Left ventricle myocardium superior (tissue), 1 donor: ENCODE measurements around the gene SH3RF2. TPM values are rescaled to one million over a fixed set of nuclear protein-coding genes. Genes with fewer than 3 reads are reported as not detected.
"Not testable (repeated sequence)": the region's sequence is repeated elsewhere in the genome, so short reads cannot be mapped to it uniquely, and the experiment has no call there.

ENCODE experiments used
- ATAC-seq: fragments of 200-7000 bp; cut with Tn5 transposase; one replicate; pipeline ENCODE4 v1.9.1; 2020; ENCODE audit warnings: mild to moderate bottlenecking, moderate library complexity
- DNase-seq: peaks from one replicate; pipeline ENCODE4 v3.0.0-alpha.2; 2020
- intact Hi-C: fragments of 100-400 bp; cut with micrococcal nuclease; formaldehyde crosslinking; loops from one replicate; pipeline ENCODE4 v1.11.0; 2022
- total RNA-seq: library from RNA; stranded (reverse); fragmentation: NEBNext Ultra II Directional; extraction: Animal tissue kit (Norgen Biotek cat#: 25700); gene quantifications from one replicate; pipeline ENCODE4 v1.2.1, GENCODE V29; 2021
- donor health status: DM: no; HTN: yes; CAD: no; lungs with severe emphysema.

Gene SH3RF2
- total RNA-seq, 1 donor from 2014 or later, result 350 TPM

- DNase-seq, ATAC-seq, intact Hi-C loops: not testable (repeated sequence)
Observed at GRCh38 chr5:145993538-145993937, 57.2 kb downstream of the SH3RF2 start.

- intact Hi-C loops, result no loop called here
- DNase-seq (no peak), ATAC-seq (no peak)
Observed at GRCh38 chr5:145996135-145996534, 59.8 kb downstream of the SH3RF2 start.

- intact Hi-C loops, result no loop called here
- DNase-seq, result no peak
- no peak for ATAC-seq
Observed at GRCh38 chr5:145999208-145999607, 62.8 kb downstream of the SH3RF2 start.

- ATAC-seq, result no peak
- no peak for DNase-seq
- intact Hi-C loops, result no loop called here
Observed at GRCh38 chr5:146000072-146000471, 63.7 kb downstream of the SH3RF2 start.

- DNase-seq (no peak), ATAC-seq (no peak)
- intact Hi-C loops, result no loop called here
Observed at GRCh38 chr5:146001544-146002190, 65.3 kb downstream of the SH3RF2 start.

- ATAC-seq, result no peak
- DNase-seq, result no peak
- intact Hi-C loops, result no loop called here
Observed at GRCh38 chr5:146002491-146002890, 66.1 kb downstream of the SH3RF2 start.

GRCh38 chr5:146003852-146004251, 67.5 kb downstream of the SH3RF2 start:
- intact Hi-C loops, result no loop called here
- DNase-seq, result no peak
- no peak for ATAC-seq

GRCh38 chr5:146005264-146005663, 68.9 kb downstream of the SH3RF2 start:
- no peak for ATAC-seq
- no peak for DNase-seq
- intact Hi-C loops, result no loop called here

- ATAC-seq (no peak), DNase-seq (no peak)
- intact Hi-C loops, result no loop called here
Observed at GRCh38 chr5:146005723-146006122, 69.3 kb downstream of the SH3RF2 start.

GRCh38 chr5:146006470-146007190, 70.3 kb downstream of the SH3RF2 start:
- intact Hi-C loops, result no loop called here
- ATAC-seq, result peak; percentile 19
- no peak for DNase-seq

GRCh38 chr5:146007270-146007669, 70.9 kb downstream of the SH3RF2 start:
- intact Hi-C loops, result no loop called here
- DNase-seq (no peak), ATAC-seq (no peak)

GRCh38 chr5:146007989-146008388, 71.6 kb downstream of the SH3RF2 start:
- ATAC-seq, result no peak
- no peak for DNase-seq
- intact Hi-C loops, result no loop called here

- intact Hi-C loops, result no loop called here
Observed at GRCh38 chr5:146009020-146009419, 72.6 kb downstream of the SH3RF2 start.

GRCh38 chr5:146010447-146010846, 74.1 kb downstream of the SH3RF2 start:
- DNase-seq, ATAC-seq, intact Hi-C loops: not testable (repeated sequence)

More at GRCh38 chr5:146009020-146009419, 72.6 kb downstream of the SH3RF2 start:
- ATAC-seq (no peak), DNase-seq (no peak)

- ATAC-seq (no peak), DNase-seq (no peak)
- intact Hi-C loops, result no loop called here
Observed at GRCh38 chr5:146013761-146014160, 77.4 kb downstream of the SH3RF2 start.

- intact Hi-C loops, result no loop called here
- DNase-seq (no peak), ATAC-seq (no peak)
Observed at GRCh38 chr5:146015001-146015400, 78.6 kb downstream of the SH3RF2 start.

- no peak for DNase-seq
- ATAC-seq, result no peak
- intact Hi-C loops, result no loop called here
Observed at GRCh38 chr5:146016764-146017484, 80.5 kb downstream of the SH3RF2 start.

- intact Hi-C loops, result no loop called here
- DNase-seq (no peak), ATAC-seq (peak; percentile 48)
Observed at GRCh38 chr5:146018514-146019375, 82.4 kb downstream of the SH3RF2 start.

GRCh38 chr5:146020100-146020499, 83.7 kb downstream of the SH3RF2 start:
- no peak for DNase-seq
- intact Hi-C loops, result no loop called here
- ATAC-seq, result no peak
